CD4-positive, alpha-beta memory T cell (primary cell): ENCODE data around the gene ZNF740. TPM values are rescaled to one million over a fixed set of nuclear protein-coding genes. Genes with fewer than 3 reads are reported as not detected.

ENCODE experiments used
- CTCF ChIA-PET: fragments of 350-600 bp; sonication (Branson Sonifier 250); formaldehyde crosslinking; loops from one replicate; lab custom pipeline; 2021; ENCODE audit warnings: inconsistent platforms; ENCODE audit not compliant: partially characterized antibody; lab: Charles Lee
- POLR2A ChIA-PET: fragments of 350-600 bp; sonication (Branson Sonifier 250); formaldehyde crosslinking; loops from one replicate; lab custom pipeline; 2021; ENCODE audit not compliant: partially characterized antibody; lab: Charles Lee
- DNase-seq, 5 donors: peaks; one replicate each; pipeline versions ENCODE4 v3.0.0 to v3.0.0-alpha.2; 2020 to 2022; ENCODE audit warnings: mixed read lengths in 1 of 5
- H3K27ac ChIP-seq: one replicate; pipeline ENCODE4 v1.7.0; 2013; ENCODE audit warnings: low read depth, low read length
- H3K27me3 ChIP-seq: 2 replicates; pipeline ENCODE4 v1.7.0; 2013; ENCODE audit warnings: mild to moderate bottlenecking, low read length, moderate library complexity; ENCODE audit not compliant: insufficient read depth
- H3K36me3 ChIP-seq: 2 replicates; pipeline ENCODE4 v1.7.0; 2013; ENCODE audit warnings: mild to moderate bottlenecking, low read length, moderate library complexity; ENCODE audit not compliant: insufficient read depth
- H3K4me1 ChIP-seq: 2 replicates; pipeline ENCODE4 v1.7.0; 2013; ENCODE audit warnings: mild to moderate bottlenecking, low read length, moderate library complexity; ENCODE audit not compliant: insufficient read depth
- H3K4me3 ChIP-seq, 2 donors: one replicate each; pipeline ENCODE4 v1.7.0; 2013; ENCODE audit warnings: low read length in 2 of 2, mild to moderate bottlenecking in 1 of 2
- H3K9me3 ChIP-seq, 2 donors: one replicate each; pipeline ENCODE4 v1.7.0; 2013; ENCODE audit warnings: low read length in 2 of 2, control low read depth in 1 of 2; ENCODE audit not compliant: control insufficient read depth in 1 of 2
- H3K27ac Mint-ChIP-seq, 7 donors: one replicate each; pipeline ENCODE4 v1.8.0; 2020 to 2021; ENCODE audit warnings: mixed read lengths in 7 of 7, mild to moderate bottlenecking in 6 of 7, inconsistent platforms in 3 of 7, moderate library complexity in 3 of 7
- H3K27me3 Mint-ChIP-seq, 2 donors: one replicate each; pipeline ENCODE4 v1.8.0; 2020 to 2021; ENCODE audit warnings: mixed read lengths in 2 of 2
- H3K36me3 Mint-ChIP-seq, 2 donors: one replicate each; pipeline ENCODE4 v1.8.0; 2020 to 2021; ENCODE audit warnings: mixed read lengths in 2 of 2, inconsistent platforms in 1 of 2, mild to moderate bottlenecking in 1 of 2
- H3K4me1 Mint-ChIP-seq, 4 donors: one replicate each; pipeline ENCODE4 v1.8.0; 2020 to 2021; ENCODE audit warnings: mixed read lengths in 4 of 4, mild to moderate bottlenecking in 1 of 4
- H3K4me3 Mint-ChIP-seq, 8 donors: one replicate each; pipeline ENCODE4 v1.8.0; 2020 to 2021; ENCODE audit warnings: mixed read lengths in 8 of 8, mild to moderate bottlenecking in 7 of 8, moderate library complexity in 6 of 8, inconsistent platforms in 3 of 8
- H3K9me3 Mint-ChIP-seq, 8 donors: one replicate each; pipeline ENCODE4 v1.8.0; 2020 to 2021; ENCODE audit warnings: mixed read lengths in 8 of 8, mild to moderate bottlenecking in 5 of 8, inconsistent platforms in 3 of 8, moderate library complexity in 1 of 8
- intact Hi-C: fragments of 100-400 bp; cut with micrococcal nuclease; formaldehyde crosslinking; loops from one replicate; pipeline ENCODE4 v1.15.1; 2023
- polyA plus RNA-seq, 2 donors: library from polyadenylated mRNA; unstranded; fragments of 300-500 nt; fragmentation: Illumina TruSeq; gene quantifications; one replicate each; pipeline ENCODE4 v1.2.3, GENCODE V29; 2021
- total RNA-seq, 2 experiments: library from RNA; stranded (reverse); gene quantifications; one replicate each; pipeline ENCODE4 v1.2.3, GENCODE V29; 2021

Gene ZNF740
- total and polyA plus RNA-seq, 4 experiments from 2014 or later: 0.90 to 113 (median 56.1) TPM

GRCh38 chr12:53231671-53231920 lies 51.1 kb downstream of the ZNF740 start:
- Mint-ChIP-seq H3K4me1 (peaks cover 54 to 89% (median 73%) of the 10 kb centered on the region in 4 donors), H3K27me3 (no peaks in the 10 kb centered on the region), H3K36me3 (peaks cover 5 to 17% of the 10 kb centered on the region in 2 donors), H3K9me3 (no peaks in the 10 kb centered on the region), H3K4me3 (peak overlapping the region; percentile 72 to 89 (median 80)), H3K27ac (peak overlapping the region in 6 of 7 donors; percentile 48 to 98 (median 90))
- POLR2A ChIA-PET: interaction anchor here (1.1 to 16.9 kb wide), 2 partner anchors 13 to 25 kb away, joined by 4 to 333 read pairs; partner anchors contain the start of gene ITGB7
- no peaks in the 10 kb centered on the region for H3K9me3 ChIP-seq
- peaks cover 3% of the 10 kb centered on the region for H3K36me3 ChIP-seq
- intact Hi-C loops: no loop called here
- peaks cover 90% of the 10 kb centered on the region for H3K4me1 ChIP-seq
- no peak for DNase-seq
- CTCF ChIA-PET: interaction anchor here (1.2 to 2.4 kb wide), 3 partner anchors 16 to 22 kb away, joined by 3 to 6 read pairs (median 5); no protein-coding TSS in a partner anchor
- H3K4me3 ChIP-seq: peak overlapping the region; percentile 54 to 57
- H3K27ac ChIP-seq: peak overlapping the region; percentile 68
- no peaks in the 10 kb centered on the region for H3K27me3 ChIP-seq

GRCh38 chr12:53231921-53232645 lies 51.6 kb downstream of the ZNF740 start, which contains the start of gene RARG:
Gene RARG, minus strand, starts transcription at chr12:53232209. Its CDS starts 4,664 bp downstream, at chr12:53227545.
- intact Hi-C loops: loop anchor here (1.0 kb wide), 2 partner anchors 12 to 19 kb away; no protein-coding TSS in a partner anchor
- no peaks in the 10 kb centered on the region for H3K9me3 Mint-ChIP-seq
- peaks cover 2 to 13% of the 10 kb centered on the region in 2 donors for H3K36me3 Mint-ChIP-seq
- peaks cover 55 to 89% (median 74%) of the 10 kb centered on the region in 4 donors for H3K4me1 Mint-ChIP-seq
- peak within 1 kb of the TSS; percentile 89 to 98 (median 95) for H3K27ac Mint-ChIP-seq
- peak within 1 kb of the TSS; percentile 63 to 90 for H3K4me3 ChIP-seq
- peaks cover 92% of the 10 kb centered on the region for H3K4me1 ChIP-seq
- CTCF ChIA-PET: interaction anchor here (1.2 to 2.4 kb wide), 5 partner anchors 9 to 22 kb away, joined by 3 to 7 read pairs (median 5); no protein-coding TSS in a partner anchor
- no peaks in the 10 kb centered on the region for H3K9me3 ChIP-seq
- peaks cover 3% of the 10 kb centered on the region for H3K36me3 ChIP-seq
- DNase-seq: peak; percentile 64 to 83 (median 67)
- peak within 1 kb of the TSS; percentile 71 for H3K27ac ChIP-seq
- POLR2A ChIA-PET: interaction anchor here (0.5 to 16.9 kb wide), 4 partner anchors 14 to 128 kb away, joined by 3 to 333 read pairs (median 4); partner anchors contain the start of gene ITGB7
- H3K27me3 Mint-ChIP-seq: no peaks in the 10 kb centered on the region
- no peaks in the 10 kb centered on the region for H3K27me3 ChIP-seq
- peak within 1 kb of the TSS; percentile 87 to 98 (median 93) for H3K4me3 Mint-ChIP-seq

- CTCF ChIA-PET: interaction anchor here (0.7 to 2.4 kb wide), 9 partner anchors 10 to 36 kb away, joined by 3 to 7 read pairs (median 4); no protein-coding TSS in a partner anchor
- Histone ChIP-seq H3K27me3 (no peaks in the 10 kb centered on the region), H3K36me3 (peaks cover under 1% of the 10 kb centered on the region), H3K4me3 (peak overlapping the region; percentile 63 to 90), H3K4me1 (peaks cover 92% of the 10 kb centered on the region), H3K27ac (peak overlapping the region; percentile 71), H3K9me3 (no peaks in the 10 kb centered on the region)
- H3K36me3 Mint-ChIP-seq: peaks cover 0 to 8% of the 10 kb centered on the region in 2 donors
- peak overlapping the region; percentile 87 to 98 (median 93) for H3K4me3 Mint-ChIP-seq
- peak; percentile 51 to 79 (median 66) for DNase-seq
- no peaks in the 10 kb centered on the region for H3K9me3 Mint-ChIP-seq
- H3K27me3 Mint-ChIP-seq: no peaks in the 10 kb centered on the region
- peaks cover 60 to 90% (median 75%) of the 10 kb centered on the region in 4 donors for H3K4me1 Mint-ChIP-seq
- POLR2A ChIA-PET: interaction anchor here (0.5 to 16.9 kb wide), 6 partner anchors 15 to 128 kb away, joined by 3 to 333 read pairs (median 6); partner anchors contain the start of gene ITGB7
- intact Hi-C loops: loop anchor here (1.0 kb wide), 2 partner anchors 13 to 18 kb away; no protein-coding TSS in a partner anchor
- H3K27ac Mint-ChIP-seq: peak overlapping the region; percentile 89 to 98 (median 95)
Measured at GRCh38 chr12:53232646-53233461, 52.3 kb downstream of the ZNF740 start.

GRCh38 chr12:53233671-53234121 lies 53.2 kb downstream of the ZNF740 start:
- peaks cover 55 to 82% (median 69%) of the 10 kb centered on the region in 4 donors for H3K4me1 Mint-ChIP-seq
- no peaks in the 10 kb centered on the region for H3K9me3 Mint-ChIP-seq
- H3K36me3 ChIP-seq: no peaks in the 10 kb centered on the region
- no peaks in the 10 kb centered on the region for H3K27me3 Mint-ChIP-seq
- H3K4me3 ChIP-seq: peak overlapping the region; percentile 63 to 90
- peak overlapping the region; percentile 94 to 98 (median 96) for H3K27ac Mint-ChIP-seq
- DNase-seq: no peak
- POLR2A ChIA-PET: interaction anchor here (1.4 to 16.9 kb wide), 4 partner anchors 15 to 27 kb away, joined by 4 to 333 read pairs (median 16); partner anchors contain the start of gene ITGB7
- peaks cover 0 to 3% of the 10 kb centered on the region in 2 donors for H3K36me3 Mint-ChIP-seq
- no peaks in the 10 kb centered on the region for H3K27me3 ChIP-seq
- intact Hi-C loops: no loop called here
- no peaks in the 10 kb centered on the region for H3K9me3 ChIP-seq
- CTCF ChIA-PET: interaction anchor here (0.7 to 2.4 kb wide), 10 partner anchors 10 to 35 kb away, joined by 3 to 7 read pairs (median 4); no protein-coding TSS in a partner anchor
- H3K4me1 ChIP-seq: peaks cover 84% of the 10 kb centered on the region
- peak overlapping the region; percentile 68 to 98 (median 92) for H3K4me3 Mint-ChIP-seq
- H3K27ac ChIP-seq: peak overlapping the region; percentile 71

- H3K36me3 Mint-ChIP-seq: peaks cover 0 to 3% of the 10 kb centered on the region in 2 donors
- peak overlapping the region in 6 of 8 donors; percentile 47 to 97 (median 74) for H3K4me3 Mint-ChIP-seq
- H3K27ac ChIP-seq: peak overlapping the region; percentile 71
- CTCF ChIA-PET: interaction anchor here (1.0 to 2.3 kb wide), 4 partner anchors 9 to 35 kb away, joined by 3 to 6 read pairs (median 4); no protein-coding TSS in a partner anchor
- H3K4me1 Mint-ChIP-seq: peaks cover 52 to 75% (median 64%) of the 10 kb centered on the region in 4 donors
- no peak overlapping the region for H3K4me3 ChIP-seq
- H3K9me3 Mint-ChIP-seq: no peaks in the 10 kb centered on the region
- intact Hi-C loops: no loop called here
- no peaks in the 10 kb centered on the region for H3K36me3 ChIP-seq
- H3K27me3 Mint-ChIP-seq: no peaks in the 10 kb centered on the region
- no peaks in the 10 kb centered on the region for H3K9me3 ChIP-seq
- peak overlapping the region; percentile 92 to 99 (median 96) for H3K27ac Mint-ChIP-seq
- H3K4me1 ChIP-seq: peaks cover 77% of the 10 kb centered on the region
- DNase-seq: no peak
- POLR2A ChIA-PET: interaction anchor here (1.1 to 16.9 kb wide), 4 partner anchors 10 to 28 kb away, joined by 3 to 333 read pairs (median 14); partner anchors contain the start of gene ITGB7
- no peaks in the 10 kb centered on the region for H3K27me3 ChIP-seq
Measured at GRCh38 chr12:53234271-53234914, 53.9 kb downstream of the ZNF740 start.

- DNase-seq: no peak
- H3K9me3 ChIP-seq: no peaks in the 10 kb centered on the region
- H3K4me3 ChIP-seq: no peak overlapping the region
- no peaks in the 10 kb centered on the region for H3K27me3 ChIP-seq
- Mint-ChIP-seq H3K9me3 (no peaks in the 10 kb centered on the region), H3K27ac (peak overlapping the region; percentile 94 to 99 (median 96)), H3K4me1 (peaks cover 46 to 72% (median 58%) of the 10 kb centered on the region in 4 donors), H3K4me3 (peak overlapping the region in 5 of 8 donors; percentile 1 to 83 (median 50)), H3K36me3 (peaks cover 0 to 3% of the 10 kb centered on the region in 2 donors), H3K27me3 (no peaks in the 10 kb centered on the region)
- intact Hi-C loops: no loop called here
- no peaks in the 10 kb centered on the region for H3K36me3 ChIP-seq
- H3K27ac ChIP-seq: peak overlapping the region; percentile 71
- POLR2A ChIA-PET: interaction anchor here (1.0 to 16.9 kb wide), 7 partner anchors 9 to 206 kb away, joined by 3 to 333 read pairs (median 4); partner anchors contain the start of genes ESPL1, ITGB7 and PRR13
- H3K4me1 ChIP-seq: peaks cover 70% of the 10 kb centered on the region
- CTCF ChIA-PET: interaction anchor here (1.3 to 1.8 kb wide), 4 partner anchors 15 to 75 kb away, joined by 3 to 7 read pairs (median 4); no protein-coding TSS in a partner anchor
Measured at GRCh38 chr12:53235164-53235563, 54.6 kb downstream of the ZNF740 start.
